ENCODE measurements around the gene NCK2. TPM values are rescaled to one million over a fixed set of nuclear protein-coding genes. Genes with fewer than 3 reads are reported as not detected.
A peak's percentile ranks its signal among the peaks of the same experiment; 100 is the strongest.

Gene NCK2
- polyA plus RNA-seq, 3 donors = 2.5 to 18.2 (median 7.6) TPM

GRCh38 chr2:105836341-105836740 is 91.6 kb downstream of the NCK2 start:
- H3K4me1 ChIP-seq (ENCODE audit: control insufficient read depth in 1 of 2, insufficient read depth in 2 of 2, low read length in 2 of 2) = no peaks in the 10 kb centered on the region

GRCh38 chr2:105836840-105837692 is 92.4 kb downstream of the NCK2 start:
- intact Hi-C loops (cut with micrococcal nuclease) = no loop called here
- TF ChIP-seq CTCF (IDR thresholded peaks at IDR 0.05) = no peak
- Mint-ChIP-seq H3K9me3 (peaks cover 34 to 52% (median 47%) of the 10 kb centered on the region in 7 donors), H3K27ac (no peak overlapping the region), H3K4me1 (peaks cover 7% of the 10 kb centered on the region), H3K4me3 (peak overlapping the region in 1 of 2 donors; percentile 58), H3K27me3 (ENCODE audit: low read depth in 3 of 3) (peaks cover 15 to 29% (median 19%) of the 10 kb centered on the region in 3 donors), H3K36me3 (peaks cover 14 to 39% of the 10 kb centered on the region in 2 donors)
- Histone ChIP-seq H4K20me1 (ENCODE audit: insufficient read depth, low read length) (peaks cover 31% of the 10 kb centered on the region), H3K9me3 (replicated peaks in 1 of 2; ENCODE audit: control insufficient read depth in 1 of 2, insufficient read depth in 1 of 2, low read length in 2 of 2) (peaks cover 23 to 38% of the 10 kb centered on the region in 2 donors), H3K9ac (ENCODE audit: insufficient read depth, low read length, poor library complexity, severe bottlenecking) (no peak overlapping the region), H3K36me3 (replicated peaks in 1 of 2; ENCODE audit: control insufficient read depth in 1 of 2, insufficient read depth in 2 of 2, low read length in 2 of 2) (no peaks in the 10 kb centered on the region), H3K4me1 (ENCODE audit: control insufficient read depth in 1 of 2, insufficient read depth in 2 of 2, low read length in 2 of 2) (no peaks in the 10 kb centered on the region), H3K27ac (ENCODE audit: low read depth in 1 of 2, low read length in 2 of 2) (no peak overlapping the region), H3K79me2 (ENCODE audit: insufficient read depth, low read length) (peaks cover 36% of the 10 kb centered on the region), H2AFZ (ENCODE audit: insufficient read depth, low read depth, low read length, poor library complexity, severe bottlenecking) (no peak overlapping the region), H3K4me2 (replicated peaks; ENCODE audit: extremely low read depth, low read length, poor library complexity, severe bottlenecking) (no peak overlapping the region), H3K27me3 (ENCODE audit: control insufficient read depth in 2 of 2, insufficient read depth in 2 of 2, low read length in 2 of 2) (peaks cover 3 to 12% of the 10 kb centered on the region in 2 donors), H3K4me3 (replicated peaks in 1 of 3; ENCODE audit: low read depth in 2 of 3, low read length in 3 of 3) (no peak overlapping the region)
- no peak for DNase-seq
- no CpG with 5 or more reads among the region's 5 CpGs for WGBS (ENCODE audit: insufficient coverage)

More at GRCh38 chr2:105836341-105836740, 91.6 kb downstream of the NCK2 start:
- H3K4me2 ChIP-seq (replicated peaks; ENCODE audit: extremely low read depth, low read length, poor library complexity, severe bottlenecking) = no peak overlapping the region
- Mint-ChIP-seq H3K4me1 (peaks cover 7% of the 10 kb centered on the region), H3K4me3 (peak overlapping the region in 1 of 2 donors; percentile 51), H3K36me3 (peaks cover 17 to 39% of the 10 kb centered on the region in 2 donors), H3K27ac (no peak overlapping the region), H3K9me3 (peaks cover 34 to 58% (median 53%) of the 10 kb centered on the region in 7 donors), H3K27me3 (ENCODE audit: low read depth in 3 of 3) (peaks cover 15 to 29% (median 17%) of the 10 kb centered on the region in 3 donors)
- no peak overlapping the region for H2AFZ ChIP-seq (ENCODE audit: insufficient read depth, low read depth, low read length, poor library complexity, severe bottlenecking)
- H3K9me3 ChIP-seq (replicated peaks in 1 of 2; ENCODE audit: control insufficient read depth in 1 of 2, insufficient read depth in 1 of 2, low read length in 2 of 2) = peaks cover 23 to 40% of the 10 kb centered on the region in 2 donors
- no peak for DNase-seq
- no peaks in the 10 kb centered on the region for H3K36me3 ChIP-seq (replicated peaks in 1 of 2; ENCODE audit: control insufficient read depth in 1 of 2, insufficient read depth in 2 of 2, low read length in 2 of 2)
- peaks cover 26% of the 10 kb centered on the region for H4K20me1 ChIP-seq (ENCODE audit: insufficient read depth, low read length)
- intact Hi-C loops (cut with micrococcal nuclease) = no loop called here
- TF ChIP-seq CTCF (IDR thresholded peaks at IDR 0.05) = no peak
- WGBS (ENCODE audit: insufficient coverage) = 94% methylated on average over 4 of the region's 4 CpGs
- no peak overlapping the region for H3K27ac ChIP-seq (ENCODE audit: low read depth in 1 of 2, low read length in 2 of 2)
- H3K4me3 ChIP-seq (replicated peaks in 1 of 3; ENCODE audit: low read depth in 2 of 3, low read length in 3 of 3) = no peak overlapping the region
- peaks cover 3 to 12% of the 10 kb centered on the region in 2 donors for H3K27me3 ChIP-seq (ENCODE audit: control insufficient read depth in 2 of 2, insufficient read depth in 2 of 2, low read length in 2 of 2)
- no peak overlapping the region for H3K9ac ChIP-seq (ENCODE audit: insufficient read depth, low read length, poor library complexity, severe bottlenecking)
- H3K79me2 ChIP-seq (ENCODE audit: insufficient read depth, low read length) = peaks cover 36% of the 10 kb centered on the region

Data from CD14-positive monocyte (primary cell).